Embryonic facial prominence (tissue), 1 donor: ENCODE data around the gene ZW10.
"Not testable (repeated sequence)": the region's sequence is repeated elsewhere in the genome, so short reads cannot be mapped to it uniquely, and the experiment has no call there.

ENCODE experiments used
- DNase-seq: peaks from one replicate; pipeline ENCODE4 v3.0.0-alpha.2; 2016; ENCODE audit errors: extremely low spot score

ZW10 gene

GRCh38 chr11:113773416-113774173 is at the start of gene ZW10:
Gene ZW10, minus strand, starts transcription at chr11:113773692. Its CDS starts 26 bp downstream, at chr11:113773666.
- DNase-seq = peak; percentile 90

GRCh38 chr11:113818426-113818825 is 44.9 kb upstream of the ZW10 start:
- DNase-seq = no peak

- no peak for DNase-seq
Observed at GRCh38 chr11:113817626-113818025, 44.1 kb upstream of the ZW10 start.

GRCh38 chr11:113817162-113817561 is 43.7 kb upstream of the ZW10 start:
- no peak for DNase-seq

- DNase-seq = no peak
Observed at GRCh38 chr11:113814181-113814580, 40.7 kb upstream of the ZW10 start.

- no peak for DNase-seq
Observed at GRCh38 chr11:113808931-113809330, 35.4 kb upstream of the ZW10 start.

- no peak for DNase-seq
Observed at GRCh38 chr11:113806406-113806805, 32.9 kb upstream of the ZW10 start.

GRCh38 chr11:113805640-113806039 is 32.1 kb upstream of the ZW10 start:
- DNase-seq = no peak

GRCh38 chr11:113802621-113803020 is 29.1 kb upstream of the ZW10 start:
- DNase-seq = no peak

GRCh38 chr11:113796663-113797259 is 23.3 kb upstream of the ZW10 start:
- DNase-seq = no peak

- no peak for DNase-seq
Observed at GRCh38 chr11:113789675-113790320, 16.3 kb upstream of the ZW10 start.

- DNase-seq = not testable (repeated sequence)
Observed at GRCh38 chr11:113789016-113789415, 15.5 kb upstream of the ZW10 start.

- DNase-seq = no peak
Observed at GRCh38 chr11:113782134-113782533, 8.6 kb upstream of the ZW10 start.

- DNase-seq = no peak
Observed at GRCh38 chr11:113781682-113782081, 8.2 kb upstream of the ZW10 start.

- no peak for DNase-seq
Observed at GRCh38 chr11:113779496-113779895, 6.0 kb upstream of the ZW10 start, which contains the start of gene CLDN25. Gene CLDN25, plus strand, starts transcription at chr11:113779796. Its CDS starts 0 bp downstream, at chr11:113779796.

GRCh38 chr11:113778111-113778910 is 4.8 kb upstream of the ZW10 start:
- DNase-seq = peak; percentile 22

GRCh38 chr11:113774174-113774503 is 647 bp upstream of the ZW10 start:
- DNase-seq = no peak

- peak; percentile 22 for DNase-seq
Observed at GRCh38 chr11:113773092-113773415, 438 bp downstream of the ZW10 start.

GRCh38 chr11:113771964-113772363 is 1.5 kb downstream of the ZW10 start:
- DNase-seq = no peak

- DNase-seq = no peak
Observed at GRCh38 chr11:113764527-113765219, 8.8 kb downstream of the ZW10 start.

- DNase-seq = not testable (repeated sequence)
Observed at GRCh38 chr11:113763040-113763439, 10.5 kb downstream of the ZW10 start.

- no peak for DNase-seq
Observed at GRCh38 chr11:113760241-113760640, 13.3 kb downstream of the ZW10 start.
